Mesothelial cell of epicardium (in vitro differentiated cells): ENCODE data around the gene VPS52. TPM values are rescaled to one million over a fixed set of nuclear protein-coding genes. Genes with fewer than 3 reads are reported as not detected.
"Not testable (repeated sequence)": the region's sequence is repeated elsewhere in the genome, so short reads cannot be mapped to it uniquely, and the experiment has no call there.

ENCODE experiments used
- DNase-seq, 2 experiments: peaks; one replicate each; pipeline ENCODE4 v3.0.0; 2021; ENCODE audit warnings: low spot score in 2 of 2; ENCODE audit not compliant: unreplicated experiment in 2 of 2
- H3K27ac Mint-ChIP-seq: 2 replicates; pipeline ENCODE4 v1.8.0; 2021; ENCODE audit warnings: mixed read lengths
- H3K27me3 Mint-ChIP-seq: 2 replicates; pipeline ENCODE4 v1.8.0; 2021; ENCODE audit warnings: low read depth, mixed read lengths
- H3K36me3 Mint-ChIP-seq: 2 replicates; pipeline ENCODE4 v1.8.0; 2021; ENCODE audit warnings: mixed read lengths
- H3K4me1 Mint-ChIP-seq: 2 replicates; pipeline ENCODE4 v1.8.0; 2021; ENCODE audit warnings: mixed read lengths
- H3K4me3 Mint-ChIP-seq: 2 replicates; pipeline ENCODE4 v1.8.0; 2021; ENCODE audit warnings: mild to moderate bottlenecking, moderate library complexity, mixed read lengths
- H3K9me3 Mint-ChIP-seq: 2 replicates; pipeline ENCODE4 v1.8.0; 2021; ENCODE audit warnings: mixed read lengths
- CTCF ChIP-seq: fragments of 200-600 bp; sonication (generic); IDR thresholded peaks from one replicate; pipeline ENCODE4 v1.5.0; 2021; ENCODE audit warnings: antibody characterized with exemption; ENCODE audit not compliant: unreplicated experiment
- total RNA-seq: library from RNA; stranded (reverse); gene quantifications from 3 replicates; pipeline ENCODE4 v1.2.1, GENCODE V29; 2021

VPS52 gene
- total RNA-seq, 1 donor from 2014 or later, result 69.8 TPM

DNA sequence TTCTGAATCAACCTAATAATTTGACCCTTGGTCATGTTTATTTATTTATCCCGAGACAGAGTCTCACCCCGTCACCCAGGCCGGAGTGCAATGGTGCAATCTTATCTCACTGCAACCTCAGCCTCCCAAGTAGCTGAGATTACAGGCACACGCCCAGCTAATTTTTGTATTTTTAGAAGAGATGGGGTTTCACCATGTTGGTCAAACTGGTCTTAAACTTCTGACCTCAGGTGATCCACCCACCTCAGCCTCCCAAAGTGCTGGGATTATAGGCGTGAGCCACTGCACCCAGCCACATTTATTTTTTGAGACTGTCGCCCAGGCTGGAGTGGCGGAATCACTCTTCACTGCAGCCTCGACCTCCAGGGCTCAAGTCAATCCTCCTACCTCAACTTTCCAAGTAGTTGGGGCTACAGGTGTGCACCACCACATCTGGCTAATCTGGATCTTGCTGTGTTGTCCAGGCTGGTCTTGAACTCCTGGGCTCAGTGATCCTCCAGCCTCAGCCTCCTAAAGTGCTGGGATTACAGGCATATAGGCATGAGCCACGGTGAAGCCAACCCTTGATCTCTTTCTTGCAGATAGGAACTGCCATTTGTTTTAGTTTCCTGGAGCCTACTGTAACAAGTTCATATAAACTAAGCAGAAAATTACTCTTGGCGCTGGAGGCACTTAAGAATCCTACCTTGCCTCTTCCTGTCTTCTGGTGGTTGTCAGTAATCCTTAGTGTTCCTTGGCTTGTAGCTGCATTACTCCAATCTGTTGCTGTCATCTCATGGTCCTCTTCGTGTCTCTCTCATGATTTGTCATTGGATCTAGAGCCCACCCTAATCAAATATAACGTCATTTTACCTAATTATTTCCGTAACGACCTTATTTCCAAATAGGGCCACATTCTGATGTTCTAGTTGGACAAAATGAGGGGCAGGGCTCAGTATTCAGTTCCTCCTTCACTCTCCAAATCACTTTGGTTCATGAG, 2.5 kb upstream of the VPS52 start:
- Mint-ChIP-seq H3K36me3 (peaks cover 11% of the 10 kb centered on the region), H3K9me3 (no peaks in the 10 kb centered on the region), H3K27ac (peak overlapping the region; percentile 92), H3K27me3 (no peaks in the 10 kb centered on the region), H3K4me1 (peaks cover 57% of the 10 kb centered on the region), H3K4me3 (peak overlapping the region; percentile 98)
- DNase-seq, result no peak
- TF ChIP-seq CTCF, result no peak

DNA sequence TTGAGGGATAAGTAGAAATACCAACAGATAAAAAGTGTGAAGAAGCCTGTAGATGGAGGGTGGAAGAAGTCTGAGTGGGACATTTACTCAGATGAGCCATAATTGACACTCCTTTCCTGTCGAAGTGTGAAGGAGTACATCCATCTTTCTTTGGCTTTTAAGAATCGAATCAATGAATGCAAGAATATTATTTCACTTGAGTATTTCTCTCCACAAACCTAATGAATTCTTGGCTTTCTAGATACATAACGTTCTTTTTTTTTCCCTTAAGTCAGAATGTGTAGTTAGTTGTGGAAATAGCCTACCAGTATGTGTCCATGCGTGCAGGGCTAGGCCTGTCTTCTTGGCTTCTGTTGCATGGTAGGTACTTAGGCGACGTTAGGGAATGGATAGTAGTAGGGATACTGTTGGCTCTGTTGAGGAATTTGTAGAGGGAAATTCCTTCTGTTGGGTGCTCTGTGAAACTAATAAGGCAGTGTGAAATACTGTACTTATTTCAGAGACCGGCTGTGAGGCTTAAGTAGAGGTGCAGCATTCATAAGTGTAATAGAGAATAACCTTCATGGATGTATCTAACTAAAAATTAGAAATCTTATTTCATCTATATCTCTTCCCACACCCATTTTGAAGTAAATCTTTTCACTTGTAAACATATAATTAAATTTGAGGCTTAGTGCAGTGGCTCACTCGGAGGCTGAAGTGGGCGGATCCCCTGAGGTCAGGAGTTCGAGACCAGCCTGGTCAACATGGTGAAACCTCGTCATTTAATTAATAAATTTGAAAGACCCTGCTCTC, 1.6 kb upstream of the VPS52 start:
- TF ChIP-seq CTCF, result no peak
- peak overlapping the region; percentile 98 for H3K4me3 Mint-ChIP-seq
- no peak for DNase-seq
- H3K36me3 Mint-ChIP-seq, result peaks cover 17% of the 10 kb centered on the region
- H3K27me3 Mint-ChIP-seq, result no peaks in the 10 kb centered on the region
- no peaks in the 10 kb centered on the region for H3K9me3 Mint-ChIP-seq
- H3K27ac Mint-ChIP-seq, result peak overlapping the region; percentile 99
- H3K4me1 Mint-ChIP-seq, result peaks cover 57% of the 10 kb centered on the region

DNA sequence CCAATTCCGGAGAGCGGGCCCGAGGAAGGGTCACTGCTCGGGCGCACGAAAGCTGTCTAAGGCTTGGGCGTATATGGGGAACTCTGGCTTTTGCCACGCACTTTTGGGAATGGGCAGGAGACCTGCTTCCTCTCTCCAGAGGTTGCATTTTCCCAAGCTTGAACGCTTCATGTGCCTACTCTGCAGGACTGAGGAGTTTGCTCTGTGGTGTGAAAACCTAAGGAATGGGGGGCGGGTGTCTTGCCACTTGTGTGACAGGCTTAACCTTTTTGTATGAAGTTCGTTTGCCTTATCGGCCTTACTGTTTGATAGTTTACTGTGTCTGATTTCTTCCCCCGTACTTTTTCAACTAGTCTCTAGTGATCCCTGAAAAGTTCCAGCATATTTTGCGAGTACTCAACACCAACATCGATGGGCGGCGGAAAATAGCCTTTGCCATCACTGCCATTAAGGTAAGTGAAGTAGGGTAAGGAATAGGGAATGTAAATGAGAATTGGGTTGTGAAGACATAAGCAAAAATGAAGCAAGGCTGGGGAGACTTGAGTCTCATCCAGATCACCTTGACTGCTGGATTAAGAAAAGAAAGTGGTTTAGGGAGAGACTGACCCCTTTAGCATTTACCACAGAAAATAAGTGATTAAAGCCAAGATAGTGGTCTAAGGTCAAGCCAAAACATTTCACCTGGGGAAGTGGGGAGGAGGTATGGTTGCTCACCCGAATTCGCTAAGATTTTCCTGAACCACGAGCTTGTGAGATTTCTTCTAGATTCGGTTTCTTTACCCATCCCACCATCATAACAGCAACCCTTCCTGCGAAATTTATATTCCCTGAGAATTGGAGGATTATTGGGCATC, 826 bp upstream of the VPS52 start:
- H3K4me1 Mint-ChIP-seq, result peaks cover 53% of the 10 kb centered on the region
- DNase-seq, result no peak
- peaks cover 23% of the 10 kb centered on the region for H3K36me3 Mint-ChIP-seq
- no peaks in the 10 kb centered on the region for H3K9me3 Mint-ChIP-seq
- H3K27ac Mint-ChIP-seq, result peak overlapping the region; percentile 99
- no peaks in the 10 kb centered on the region for H3K27me3 Mint-ChIP-seq
- peak overlapping the region; percentile 98 for H3K4me3 Mint-ChIP-seq
- no peak for TF ChIP-seq CTCF

DNA sequence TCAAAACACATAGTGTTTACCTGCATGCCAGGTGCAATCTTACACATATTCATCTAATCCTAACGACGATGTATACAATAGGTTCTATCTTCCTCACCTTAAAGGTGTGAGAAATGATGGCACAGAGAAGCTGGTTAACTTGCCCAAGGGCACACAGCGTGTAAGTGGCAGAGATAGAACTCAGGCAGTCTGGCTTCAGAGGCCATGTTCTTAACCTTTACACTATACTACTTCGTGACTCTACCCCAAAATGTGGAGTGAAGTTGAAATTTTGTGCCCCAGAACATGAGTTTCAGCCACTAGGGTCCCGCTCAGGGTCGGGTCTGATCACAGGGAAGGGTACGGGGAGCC, 584 bp downstream of the VPS52 start:
- H3K4me3 Mint-ChIP-seq, result peak overlapping the region; percentile 98
- no peaks in the 10 kb centered on the region for H3K27me3 Mint-ChIP-seq
- peaks cover 43% of the 10 kb centered on the region for H3K4me1 Mint-ChIP-seq
- no peak for DNase-seq
- no peak for TF ChIP-seq CTCF
- no peaks in the 10 kb centered on the region for H3K9me3 Mint-ChIP-seq
- peaks cover 24% of the 10 kb centered on the region for H3K36me3 Mint-ChIP-seq
- H3K27ac Mint-ChIP-seq, result peak overlapping the region; percentile 99

- Mint-ChIP-seq H3K27ac (no peak overlapping the region), H3K27me3 (no peaks in the 10 kb centered on the region), H3K9me3 (no peaks in the 10 kb centered on the region), H3K4me1 (no peaks in the 10 kb centered on the region), H3K4me3 (no peak overlapping the region), H3K36me3 (peaks cover 49% of the 10 kb centered on the region)
- no peak for TF ChIP-seq CTCF
- DNase-seq, result no peak
These were observed 7.7 kb downstream of the VPS52 start for GRCh38 chr6:33264015-33264414.

DNA sequence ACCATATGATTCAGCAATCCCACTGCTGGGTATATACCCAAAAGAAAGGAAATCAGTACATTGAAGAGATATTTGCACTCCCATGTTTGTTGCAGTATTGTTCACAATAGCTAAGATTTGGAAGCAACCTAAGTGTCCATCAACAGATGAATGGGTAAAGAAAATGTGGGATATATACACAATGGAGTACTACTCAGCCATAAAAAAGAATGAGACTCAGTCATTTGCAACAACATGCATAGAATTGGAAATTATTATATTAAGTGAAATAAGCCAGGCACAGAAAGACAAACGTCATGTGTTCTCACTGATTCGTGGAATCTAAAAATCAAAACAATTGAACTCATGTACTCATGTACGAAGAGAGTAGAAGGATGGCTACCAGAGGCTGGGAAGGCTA, 9.2 kb downstream of the VPS52 start:
- H3K4me3 Mint-ChIP-seq, H3K4me1 Mint-ChIP-seq, H3K27ac Mint-ChIP-seq, H3K9me3 Mint-ChIP-seq, H3K27me3 Mint-ChIP-seq, DNase-seq: not testable (repeated sequence)
- H3K36me3 Mint-ChIP-seq, result peaks cover 45% of the 10 kb centered on the region
